Measurements from ENCODE around the gene HPCA. TPM values are rescaled to one million over a fixed set of nuclear protein-coding genes. Genes with fewer than 3 reads are reported as not detected.

The HPCA gene
- total and polyA plus RNA-seq, 11 donors: 0.29 TPM; not detected in 10

- Histone ChIP-seq H3K4me3 (no peak overlapping the region), H3K27me3 (peaks cover 6 to 50% (median 29%) of the 10 kb centered on the region in 9 donors), H3K27ac (no peak overlapping the region), H3K36me3 (no peaks in the 10 kb centered on the region), H3K9me3 (no peaks in the 10 kb centered on the region), H3K4me1 (peaks cover 0 to 31% (median 12%) of the 10 kb centered on the region in 12 donors)
- intact Hi-C loops (cut with DNase I): no loop called here
- ATAC-seq (no peak), DNase-seq (no peak)
- TF ChIP-seq CTCF (IDR thresholded peaks at IDR 0.05) (no peak), POLR2A (IDR thresholded peaks at IDR 0.05) (no peak)
- WGBS, 4 donors: 48 to 75% (median 52%) methylated on average over 6 to 12 of the region's 12 CpGs
These were observed 1.6 kb upstream of the HPCA start for GRCh38 chr1:32884726-32885125.

GRCh38 chr1:32885676-32886003 is 651 bp upstream of the HPCA start:
- H3K4me1 ChIP-seq: peaks cover 0 to 30% (median 12%) of the 10 kb centered on the region in 12 donors
- no peaks in the 10 kb centered on the region for H3K36me3 ChIP-seq
- H3K9me3 ChIP-seq: no peaks in the 10 kb centered on the region
- H3K27me3 ChIP-seq: peaks cover 6 to 59% (median 30%) of the 10 kb centered on the region in 9 donors
- no peak for DNase-seq
- no peak overlapping the region for H3K4me3 ChIP-seq
- no peak for TF ChIP-seq POLR2A (IDR thresholded peaks at IDR 0.05)
- no peak for TF ChIP-seq CTCF (IDR thresholded peaks at IDR 0.05)
- no peak overlapping the region for H3K27ac ChIP-seq
- no peak for ATAC-seq
- 19 to 22% (median 21%) methylated on average over 7 to 8 of the region's 8 CpGs for WGBS, 4 donors
- intact Hi-C loops (cut with DNase I): no loop called here

- DNase-seq (peak in 1 of 5 donors; percentile 17), ATAC-seq (no peak)
- intact Hi-C loops (cut with DNase I): no loop called here
- H3K27ac ChIP-seq: no peak overlapping the region
- peak in 4 of 12 donors; percentile 2 to 20 (median 4) for TF ChIP-seq CTCF (IDR thresholded peaks at IDR 0.05)
- no peak for TF ChIP-seq POLR2A (IDR thresholded peaks at IDR 0.05)
- no peak overlapping the region for H3K4me3 ChIP-seq
- 38 to 53% (median 42%) methylated on average over 8 to 19 of the region's 19 CpGs for WGBS, 4 donors
- no peaks in the 10 kb centered on the region for H3K36me3 ChIP-seq
- peaks cover 0 to 17% (median 5%) of the 10 kb centered on the region in 12 donors for H3K4me1 ChIP-seq
- H3K27me3 ChIP-seq: peaks cover 6 to 70% (median 30%) of the 10 kb centered on the region in 9 donors
- no peaks in the 10 kb centered on the region for H3K9me3 ChIP-seq
These were observed 630 bp downstream of the HPCA start for GRCh38 chr1:32886828-32887414.

- peaks cover 0 to 14% (median 3%) of the 10 kb centered on the region in 12 donors for H3K4me1 ChIP-seq
- 71 to 78% (median 75%) methylated on average over 12 of the region's 12 CpGs for WGBS, 4 donors
- H3K27ac ChIP-seq: no peak overlapping the region
- H3K4me3 ChIP-seq: no peak overlapping the region
- no peaks in the 10 kb centered on the region for H3K9me3 ChIP-seq
- ATAC-seq: no peak
- no peaks in the 10 kb centered on the region for H3K36me3 ChIP-seq
- TF ChIP-seq POLR2A (IDR thresholded peaks at IDR 0.05) (no peak), CTCF (IDR thresholded peaks at IDR 0.05) (no peak)
- intact Hi-C loops (cut with DNase I): no loop called here
- peaks cover 6 to 77% (median 37%) of the 10 kb centered on the region in 9 donors for H3K27me3 ChIP-seq
- peak in 1 of 5 donors; percentile 11 for DNase-seq
These were observed 1.3 kb downstream of the HPCA start for GRCh38 chr1:32887623-32888022.

All from heart left ventricle (tissue), 16 donors.